NCI-H1092 (cell line): ENCODE data around the gene DGKI.
"Not testable (repeated sequence)": the region's sequence is repeated elsewhere in the genome, so short reads cannot be mapped to it uniquely, and the experiment has no call there.

Experiments used
- DNase-seq: peaks from one replicate; lab custom pipeline; 2025; lab: John Stamatoyannopoulos, UW

DGKI gene

GRCh38 chr7:137734221-137734620 lies 112.6 kb downstream of the DGKI start:
- DNase-seq: no peak

GRCh38 chr7:137732168-137732567 lies 114.6 kb downstream of the DGKI start:
- no peak for DNase-seq

- no peak for DNase-seq
Measured at GRCh38 chr7:137731436-137731835, 115.3 kb downstream of the DGKI start.

GRCh38 chr7:137728426-137728825 lies 118.3 kb downstream of the DGKI start:
- no peak for DNase-seq

- no peak for DNase-seq
Measured at GRCh38 chr7:137727413-137727812, 119.4 kb downstream of the DGKI start.

GRCh38 chr7:137718355-137718754 lies 128.4 kb downstream of the DGKI start:
- DNase-seq: no peak

- DNase-seq: no peak
Measured at GRCh38 chr7:137717811-137718271, 128.9 kb downstream of the DGKI start.

GRCh38 chr7:137717045-137717444 lies 129.7 kb downstream of the DGKI start:
- DNase-seq: no peak

GRCh38 chr7:137716061-137716460 lies 130.7 kb downstream of the DGKI start:
- no peak for DNase-seq

GRCh38 chr7:137715533-137715932 lies 131.2 kb downstream of the DGKI start:
- DNase-seq: no peak

- no peak for DNase-seq
Measured at GRCh38 chr7:137715121-137715520, 131.7 kb downstream of the DGKI start.

GRCh38 chr7:137706330-137706729 lies 140.4 kb downstream of the DGKI start:
- DNase-seq: not testable (repeated sequence)

- no peak for DNase-seq
Measured at GRCh38 chr7:137704723-137705122, 142.1 kb downstream of the DGKI start.

- DNase-seq: no peak
Measured at GRCh38 chr7:137703291-137704010, 143.3 kb downstream of the DGKI start.

- no peak for DNase-seq
Measured at GRCh38 chr7:137696988-137697387, 149.8 kb downstream of the DGKI start.

GRCh38 chr7:137696376-137696775 lies 150.4 kb downstream of the DGKI start:
- no peak for DNase-seq

- DNase-seq: no peak
Measured at GRCh38 chr7:137695942-137696341, 150.8 kb downstream of the DGKI start.

GRCh38 chr7:137695494-137695893 lies 151.3 kb downstream of the DGKI start:
- no peak for DNase-seq

- no peak for DNase-seq
Measured at GRCh38 chr7:137694405-137694804, 152.4 kb downstream of the DGKI start.

GRCh38 chr7:137692399-137692798 lies 154.4 kb downstream of the DGKI start:
- DNase-seq: no peak

- DNase-seq: no peak
Measured at GRCh38 chr7:137691566-137691965, 155.2 kb downstream of the DGKI start.

GRCh38 chr7:137690635-137691034 lies 156.1 kb downstream of the DGKI start:
- DNase-seq: no peak

GRCh38 chr7:137689761-137690160 lies 157.0 kb downstream of the DGKI start:
- no peak for DNase-seq
